ENCODE measurements around the gene ASPHD2. TPM values are rescaled to one million over a fixed set of nuclear protein-coding genes. Genes with fewer than 3 reads are reported as not detected.
"Not testable (repeated sequence)": the region's sequence is repeated elsewhere in the genome, so short reads cannot be mapped to it uniquely, and the experiment has no call there.

ASPHD2 gene
- total RNA-seq, 1 experiment from 2014 or later = 0.40 TPM

GRCh38 chr22:26433805-26434204 is 4.7 kb downstream of the ASPHD2 start:
- DNase-seq = no peak
- Mint-ChIP-seq H3K4me3 (ENCODE audit: low read depth, unreplicated experiment) (no peak overlapping the region), H3K36me3 (ENCODE audit: insufficient read depth, unreplicated experiment) (peaks cover 12% of the 10 kb centered on the region), H3K27ac (ENCODE audit: unreplicated experiment) (no peak overlapping the region), H3K9me3 (ENCODE audit: low read depth, unreplicated experiment) (no peaks in the 10 kb centered on the region), H3K4me1 (ENCODE audit: low read depth, unreplicated experiment) (peaks cover 15% of the 10 kb centered on the region), H3K27me3 (ENCODE audit: unreplicated experiment) (peaks cover 53% of the 10 kb centered on the region)
- no TSS peak for BruUV-seq (replicated peaks)
- intact Hi-C loops (cut with micrococcal nuclease; ENCODE audit: unreplicated experiment) = no loop called here
- CTCF ChIA-PET = no interaction called here
- TF ChIP-seq, protein P1, sequence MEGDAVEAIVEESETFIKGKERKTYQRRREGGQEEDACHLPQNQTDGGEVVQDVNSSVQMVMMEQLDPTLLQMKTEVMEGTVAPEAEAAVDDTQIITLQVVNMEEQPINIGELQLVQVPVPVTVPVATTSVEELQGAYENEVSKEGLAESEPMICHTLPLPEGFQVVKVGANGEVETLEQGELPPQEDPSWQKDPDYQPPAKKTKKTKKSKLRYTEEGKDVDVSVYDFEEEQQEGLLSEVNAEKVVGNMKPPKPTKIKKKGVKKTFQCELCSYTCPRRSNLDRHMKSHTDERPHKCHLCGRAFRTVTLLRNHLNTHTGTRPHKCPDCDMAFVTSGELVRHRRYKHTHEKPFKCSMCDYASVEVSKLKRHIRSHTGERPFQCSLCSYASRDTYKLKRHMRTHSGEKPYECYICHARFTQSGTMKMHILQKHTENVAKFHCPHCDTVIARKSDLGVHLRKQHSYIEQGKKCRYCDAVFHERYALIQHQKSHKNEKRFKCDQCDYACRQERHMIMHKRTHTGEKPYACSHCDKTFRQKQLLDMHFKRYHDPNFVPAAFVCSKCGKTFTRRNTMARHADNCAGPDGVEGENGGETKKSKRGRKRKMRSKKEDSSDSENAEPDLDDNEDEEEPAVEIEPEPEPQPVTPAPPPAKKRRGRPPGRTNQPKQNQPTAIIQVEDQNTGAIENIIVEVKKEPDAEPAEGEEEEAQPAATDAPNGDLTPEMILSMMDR (IDR thresholded peaks at IDR 0.05; ENCODE audit: unreplicated experiment) = no peak

- no peak for DNase-seq
- intact Hi-C loops (cut with micrococcal nuclease; ENCODE audit: unreplicated experiment) = no loop called here
- no peak overlapping the region for H3K27ac Mint-ChIP-seq (ENCODE audit: unreplicated experiment)
- TF ChIP-seq, protein P1 (IDR thresholded peaks at IDR 0.05; ENCODE audit: unreplicated experiment) = no peak
- H3K4me3 Mint-ChIP-seq (ENCODE audit: low read depth, unreplicated experiment) = no peak overlapping the region
- H3K9me3 Mint-ChIP-seq (ENCODE audit: low read depth, unreplicated experiment) = no peaks in the 10 kb centered on the region
- peaks cover 15% of the 10 kb centered on the region for H3K4me1 Mint-ChIP-seq (ENCODE audit: low read depth, unreplicated experiment)
- CTCF ChIA-PET = interaction anchor here (0.6 kb wide), 1 partner anchor 810 kb away, joined by 4 read pairs; no protein-coding TSS in a partner anchor
- no peaks in the 10 kb centered on the region for H3K36me3 Mint-ChIP-seq (ENCODE audit: insufficient read depth, unreplicated experiment)
- BruUV-seq (replicated peaks) = no TSS peak
- peaks cover 36% of the 10 kb centered on the region for H3K27me3 Mint-ChIP-seq (ENCODE audit: unreplicated experiment)
Observed at GRCh38 chr22:26435327-26436093, 6.5 kb downstream of the ASPHD2 start.

- intact Hi-C loops (cut with micrococcal nuclease; ENCODE audit: unreplicated experiment) = no loop called here
- peaks cover 15% of the 10 kb centered on the region for H3K4me1 Mint-ChIP-seq (ENCODE audit: low read depth, unreplicated experiment)
- TF ChIP-seq, protein P1 (IDR thresholded peaks at IDR 0.05; ENCODE audit: unreplicated experiment) = no peak
- H3K9me3 Mint-ChIP-seq (ENCODE audit: low read depth, unreplicated experiment) = no peaks in the 10 kb centered on the region
- peaks cover 21% of the 10 kb centered on the region for H3K27me3 Mint-ChIP-seq (ENCODE audit: unreplicated experiment)
- no peak for DNase-seq
- no TSS peak for BruUV-seq (replicated peaks)
- CTCF ChIA-PET = interaction anchor here (1.4 kb wide), 1 partner anchor 65 kb away, joined by 3 read pairs; no protein-coding TSS in a partner anchor
- no peak overlapping the region for H3K27ac Mint-ChIP-seq (ENCODE audit: unreplicated experiment)
- H3K4me3 Mint-ChIP-seq (ENCODE audit: low read depth, unreplicated experiment) = no peak overlapping the region
- no peaks in the 10 kb centered on the region for H3K36me3 Mint-ChIP-seq (ENCODE audit: insufficient read depth, unreplicated experiment)
Observed at GRCh38 chr22:26436903-26437515, 7.9 kb downstream of the ASPHD2 start.

DNA sequence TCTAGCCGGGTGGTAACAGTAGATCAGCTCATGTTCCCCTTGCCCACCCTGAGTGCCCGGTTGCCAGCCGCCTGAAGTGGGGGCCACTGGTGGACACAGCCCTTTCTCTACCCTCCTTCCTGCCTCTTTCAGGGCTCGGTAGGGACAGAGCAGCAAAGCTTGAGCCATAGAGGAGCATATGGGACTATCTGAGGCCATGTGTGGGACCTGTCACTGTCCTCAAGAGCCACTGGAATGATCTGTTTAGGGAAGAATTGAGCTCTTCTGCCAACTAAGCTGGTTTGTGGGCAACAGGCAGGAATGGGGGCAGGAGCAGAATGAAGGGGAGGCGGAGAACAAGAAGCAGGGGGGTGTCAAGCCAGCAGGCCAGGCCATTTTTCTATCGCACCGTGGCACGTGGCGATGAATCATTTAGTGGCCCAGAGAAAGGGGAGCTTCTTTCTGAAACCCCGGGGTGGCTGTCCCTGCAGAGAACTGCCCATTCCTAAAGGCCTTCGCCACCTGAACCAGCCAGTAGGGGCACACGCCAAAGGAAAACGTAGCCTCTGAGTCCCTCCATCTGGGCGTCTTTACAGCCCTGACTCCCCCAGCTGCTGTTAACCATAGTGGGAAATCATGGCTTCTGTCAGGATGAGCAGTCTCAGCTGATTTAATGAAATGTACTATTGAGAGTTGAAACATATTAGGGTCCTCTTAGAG is 8.8 kb downstream of the ASPHD2 start:
- TF ChIP-seq, protein P1 (IDR thresholded peaks at IDR 0.05; ENCODE audit: unreplicated experiment) = no peak
- no peaks in the 10 kb centered on the region for H3K9me3 Mint-ChIP-seq (ENCODE audit: low read depth, unreplicated experiment)
- BruUV-seq (replicated peaks) = no TSS peak
- CTCF ChIA-PET = interaction anchor here (1.4 kb wide), 1 partner anchor 66 kb away, joined by 3 read pairs; no protein-coding TSS in a partner anchor
- H3K27ac Mint-ChIP-seq (ENCODE audit: unreplicated experiment) = no peak overlapping the region
- no peak overlapping the region for H3K4me3 Mint-ChIP-seq (ENCODE audit: low read depth, unreplicated experiment)
- H3K36me3 Mint-ChIP-seq (ENCODE audit: insufficient read depth, unreplicated experiment) = no peaks in the 10 kb centered on the region
- peaks cover 15% of the 10 kb centered on the region for H3K4me1 Mint-ChIP-seq (ENCODE audit: low read depth, unreplicated experiment)
- DNase-seq = no peak
- peaks cover 12% of the 10 kb centered on the region for H3K27me3 Mint-ChIP-seq (ENCODE audit: unreplicated experiment)
- intact Hi-C loops (cut with micrococcal nuclease; ENCODE audit: unreplicated experiment) = no loop called here

DNA sequence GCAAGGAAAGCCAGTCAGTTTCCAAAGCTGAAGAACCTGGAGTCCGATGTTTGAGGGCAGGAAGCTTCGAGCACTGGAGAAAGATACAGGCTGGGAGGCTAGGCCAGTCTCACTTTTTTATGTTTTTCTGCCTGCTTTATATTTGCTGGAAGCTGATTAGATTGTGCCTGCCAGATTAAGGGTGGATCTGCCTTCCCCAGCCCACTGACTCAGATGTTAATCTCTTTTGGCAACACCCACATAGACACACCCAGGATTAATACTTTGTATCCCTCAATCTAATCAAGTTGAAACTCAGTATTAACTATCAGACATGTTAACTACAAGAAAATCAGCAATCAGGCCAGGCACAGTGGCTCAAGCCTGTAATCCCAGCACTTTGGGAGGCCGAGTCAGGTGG is 9.7 kb downstream of the ASPHD2 start:
- DNase-seq; CTCF ChIA-PET; intact Hi-C loops (cut with micrococcal nuclease; ENCODE audit: unreplicated experiment); H3K27ac Mint-ChIP-seq (ENCODE audit: unreplicated experiment); H3K27me3 Mint-ChIP-seq (ENCODE audit: unreplicated experiment); H3K36me3 Mint-ChIP-seq (ENCODE audit: insufficient read depth, unreplicated experiment); H3K9me3 Mint-ChIP-seq (ENCODE audit: low read depth, unreplicated experiment); H3K4me3 Mint-ChIP-seq (ENCODE audit: low read depth, unreplicated experiment); BruUV-seq (replicated peaks): not testable (repeated sequence)
- peaks cover 15% of the 10 kb centered on the region for H3K4me1 Mint-ChIP-seq (ENCODE audit: low read depth, unreplicated experiment)
